Measurements from ENCODE around the gene TTK. TPM values are rescaled to one million over a fixed set of nuclear protein-coding genes. Genes with fewer than 3 reads are reported as not detected.

Gene TTK
- total and polyA plus RNA-seq, 2 experiments from 2014 or later: 50.7 to 79.6 TPM

Other genes with a start within 250 kb of the TTK start
- gene ELOVL4, start 57.1 kb upstream of the TTK start, total RNA-seq (2014; rRNA removed; shearing (Covaris generic)): 13.3 and 18.7 TPM in 2 replicates
- 15.1 and 16.8 TPM in 2 replicates for gene ELOVL4, start 57.1 kb upstream of the TTK start, polyA plus RNA-seq (2016; fragmentation: Nextera tagmentation; extraction: Ambion mirVana)
- gene BCKDHB, start 102.0 kb downstream of the TTK start, total RNA-seq (2014; rRNA removed; shearing (Covaris generic)): 29.2 and 32.1 TPM in 2 replicates
- 39.0 and 42.7 TPM in 2 replicates for gene BCKDHB, start 102.0 kb downstream of the TTK start, polyA plus RNA-seq (2016; fragmentation: Nextera tagmentation; extraction: Ambion mirVana)